Ascending aorta (tissue), 2 donors: ENCODE measurements around the gene TMEM158. TPM values are rescaled to one million over a fixed set of nuclear protein-coding genes. Genes with fewer than 3 reads are reported as not detected.

Source experiments
- DNase-seq, 2 donors: peaks; one replicate each; pipeline ENCODE4 v3.0.0-alpha.2; 2019; ENCODE audit warnings: low spot score in 2 of 2
- H3K27ac ChIP-seq, 2 donors: fragments of 200-600 bp; sonication (generic); one replicate each; pipeline ENCODE4 v1.5.1; 2016 to 2017; ENCODE audit warnings: mild to moderate bottlenecking in 1 of 2
- H3K27me3 ChIP-seq: fragments of 200-600 bp; sonication (generic); one replicate; pipeline ENCODE4 v1.5.1; 2017
- H3K36me3 ChIP-seq, 2 donors: fragments of 200-600 bp; sonication (generic); one replicate each; pipeline ENCODE4 v1.5.1; 2016
- H3K4me1 ChIP-seq, 2 donors: fragments of 200-600 bp; sonication (generic); one replicate each; pipeline ENCODE4 v1.5.1; 2016 to 2017; ENCODE audit warnings: mild to moderate bottlenecking in 1 of 2
- H3K4me3 ChIP-seq, 2 donors: fragments of 200-600 bp; sonication (generic); one replicate each; pipeline ENCODE4 v1.5.1; 2016 to 2017; ENCODE audit warnings: mild to moderate bottlenecking in 1 of 2
- H3K9me3 ChIP-seq, 2 donors: fragments of 200-600 bp; sonication (generic); one replicate each; pipeline ENCODE4 v1.5.1; 2016
- CTCF ChIP-seq, 3 experiments: fragments of 200-600 bp in 2 of 3; fragments of 450-650 bp in 1 of 3; sonication (generic) in 2 of 3; IDR thresholded peaks; one replicate each; pipeline ENCODE4 v1.5.1; 2016 to 2019; ENCODE audit warnings: antibody characterized with exemption in 3 of 3, mild to moderate bottlenecking in 1 of 3, moderate library complexity in 1 of 3
- intact Hi-C: fragments of 100-400 bp; cut with DNase I; formaldehyde crosslinking; loops from one replicate; pipeline ENCODE4 v1.15.1; 2023
- total RNA-seq: library from RNA; depleted of rRNA; stranded (reverse); fragments of >200 nt; gene quantifications from one replicate; pipeline ENCODE4 v1.1.0, GENCODE V29; 2016

Gene TMEM158
- total RNA-seq, 1 donor from 2014 or later = not detected

DNA sequence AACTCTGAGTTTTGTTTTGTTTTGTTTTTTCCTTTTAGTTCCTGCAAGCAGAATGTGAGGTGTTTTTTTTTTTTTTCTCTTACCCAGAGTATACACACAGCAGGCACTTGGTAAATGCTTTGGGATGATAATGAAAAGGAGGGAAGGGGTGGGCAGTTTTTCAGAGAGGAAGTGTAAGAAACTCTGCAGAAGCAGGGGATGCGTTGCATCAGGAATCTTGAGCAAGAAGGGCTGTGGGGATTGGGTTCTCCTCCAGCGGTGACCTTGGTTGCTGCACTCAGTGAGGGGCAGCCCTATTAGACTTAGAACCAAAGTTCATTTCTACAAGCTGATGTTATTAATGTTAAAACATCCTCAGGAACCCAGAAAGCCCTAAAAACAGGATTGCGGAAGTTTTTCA is 32.2 kb upstream of the TMEM158 start:
- no peaks in the 10 kb centered on the region for H3K27me3 ChIP-seq
- intact Hi-C loops = no loop called here
- H3K9me3 ChIP-seq = no peaks in the 10 kb centered on the region
- peak in 1 of 2 donors; percentile 16 for DNase-seq
- no peaks in the 10 kb centered on the region for H3K36me3 ChIP-seq
- no peak for TF ChIP-seq CTCF (IDR thresholded peaks at IDR 0.05)
- H3K27ac ChIP-seq = no peak overlapping the region
- no peak overlapping the region for H3K4me3 ChIP-seq
- H3K4me1 ChIP-seq = no peaks in the 10 kb centered on the region

DNA sequence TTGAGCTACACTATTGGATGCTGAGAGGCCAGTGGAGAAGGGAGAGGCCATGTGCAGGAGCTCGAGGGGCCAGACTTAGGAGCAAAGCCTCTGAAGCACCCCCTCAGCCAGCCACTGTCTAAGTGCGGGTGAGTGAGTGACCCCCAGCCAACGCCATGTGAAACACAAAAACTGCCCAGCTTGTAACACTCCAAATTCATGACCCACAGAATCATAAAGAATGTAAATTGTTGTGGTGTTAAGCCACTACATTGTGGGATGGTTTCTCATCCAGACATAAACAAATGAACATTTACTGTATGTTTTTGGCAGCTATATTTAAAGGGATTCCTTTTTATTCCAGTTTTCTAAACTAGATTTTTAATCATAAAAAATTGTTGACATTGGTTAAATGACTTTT is 27.2 kb upstream of the TMEM158 start:
- DNase-seq = peak in 1 of 2 donors; percentile 16
- Histone ChIP-seq H3K27me3 (no peaks in the 10 kb centered on the region), H3K4me1 (no peaks in the 10 kb centered on the region), H3K4me3 (no peak overlapping the region), H3K36me3 (no peaks in the 10 kb centered on the region), H3K9me3 (no peaks in the 10 kb centered on the region), H3K27ac (no peak overlapping the region)
- intact Hi-C loops = no loop called here
- no peak for TF ChIP-seq CTCF (IDR thresholded peaks at IDR 0.05)

DNA sequence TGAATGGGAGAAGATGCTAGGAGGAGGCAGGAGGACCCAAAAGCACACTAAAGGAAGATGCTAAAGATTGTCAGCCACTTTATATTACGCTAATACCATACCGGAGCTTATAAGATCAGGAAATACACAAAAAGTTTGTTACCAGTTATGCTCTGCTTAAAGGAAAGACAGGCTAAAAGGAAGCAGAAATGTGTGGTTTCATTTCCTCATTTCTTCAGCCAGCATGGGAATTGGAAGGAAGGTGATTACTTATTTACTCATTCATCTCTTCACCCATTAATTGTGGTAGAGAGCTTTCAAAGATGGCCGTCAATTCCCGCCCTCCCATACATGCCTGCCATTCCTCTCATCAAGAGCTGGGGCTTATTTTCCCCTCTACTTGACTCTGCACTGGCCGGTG is 26.7 kb upstream of the TMEM158 start:
- TF ChIP-seq CTCF (IDR thresholded peaks at IDR 0.05) = no peak
- no peaks in the 10 kb centered on the region for H3K4me1 ChIP-seq
- no peak overlapping the region for H3K27ac ChIP-seq
- DNase-seq = no peak
- intact Hi-C loops = no loop called here
- H3K4me3 ChIP-seq = no peak overlapping the region
- no peaks in the 10 kb centered on the region for H3K27me3 ChIP-seq
- no peaks in the 10 kb centered on the region for H3K36me3 ChIP-seq
- H3K9me3 ChIP-seq = no peaks in the 10 kb centered on the region

DNA sequence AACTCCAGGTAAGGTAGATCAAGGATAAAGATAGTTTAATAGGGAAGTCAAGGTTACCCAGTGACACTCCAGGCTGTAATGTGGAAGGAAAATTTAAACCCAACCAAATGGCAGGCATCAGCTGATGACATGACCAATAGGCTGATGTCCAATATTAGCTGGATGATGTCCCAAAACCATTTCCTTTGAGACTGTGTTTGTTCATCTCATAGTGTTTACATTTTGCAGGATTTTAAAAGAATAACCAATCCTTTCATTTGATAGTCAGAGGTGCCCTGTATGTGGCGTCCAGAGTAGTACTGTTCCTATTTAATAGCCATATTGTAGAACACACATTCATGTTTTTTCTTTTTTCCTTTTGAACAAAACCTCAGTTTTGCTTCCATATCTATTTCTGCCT is 23.3 kb upstream of the TMEM158 start:
- H3K27me3 ChIP-seq = no peaks in the 10 kb centered on the region
- H3K4me1 ChIP-seq = no peaks in the 10 kb centered on the region
- H3K4me3 ChIP-seq = no peak overlapping the region
- no peak for DNase-seq
- TF ChIP-seq CTCF (IDR thresholded peaks at IDR 0.05) = no peak
- H3K36me3 ChIP-seq = no peaks in the 10 kb centered on the region
- no peak overlapping the region for H3K27ac ChIP-seq
- H3K9me3 ChIP-seq = no peaks in the 10 kb centered on the region
- intact Hi-C loops = no loop called here

DNA sequence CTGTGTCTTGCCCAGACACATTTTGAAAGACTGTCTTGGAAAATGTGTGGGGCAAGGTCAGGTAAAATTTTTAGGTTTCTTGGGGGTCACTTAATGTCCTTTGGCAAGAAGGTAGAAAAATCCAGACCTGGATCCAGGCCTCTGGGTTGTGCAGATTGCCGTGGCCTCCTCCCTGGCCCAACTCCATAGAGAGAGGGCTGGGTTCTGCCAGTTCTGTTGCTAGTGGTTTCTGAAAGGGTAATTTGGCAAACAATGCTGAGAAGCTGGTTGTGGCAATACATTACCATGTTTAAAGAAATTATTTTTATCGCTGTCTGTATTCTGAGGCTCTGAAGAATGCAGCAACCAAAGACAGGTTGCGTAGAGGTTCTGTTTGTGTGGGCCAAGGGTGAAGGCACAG is 20.2 kb upstream of the TMEM158 start:
- TF ChIP-seq CTCF (IDR thresholded peaks at IDR 0.05) = no peak
- Histone ChIP-seq H3K36me3 (no peaks in the 10 kb centered on the region), H3K4me1 (no peaks in the 10 kb centered on the region), H3K27ac (no peak overlapping the region), H3K4me3 (no peak overlapping the region), H3K27me3 (no peaks in the 10 kb centered on the region), H3K9me3 (no peaks in the 10 kb centered on the region)
- intact Hi-C loops = no loop called here
- DNase-seq = no peak

- no peaks in the 10 kb centered on the region for H3K9me3 ChIP-seq
- no peaks in the 10 kb centered on the region for H3K4me1 ChIP-seq
- no peak for DNase-seq
- H3K36me3 ChIP-seq = no peaks in the 10 kb centered on the region
- no peaks in the 10 kb centered on the region for H3K27me3 ChIP-seq
- no peak for TF ChIP-seq CTCF (IDR thresholded peaks at IDR 0.05)
- H3K27ac ChIP-seq = no peak overlapping the region
- intact Hi-C loops = no loop called here
- no peak overlapping the region for H3K4me3 ChIP-seq
Measured at GRCh38 chr3:45244356-45244755, 18.3 kb upstream of the TMEM158 start.
